Amniotic epithelial cell (primary cell): ENCODE data around the gene PLEKHA6.
"Not testable (repeated sequence)": the region's sequence is repeated elsewhere in the genome, so short reads cannot be mapped to it uniquely, and the experiment has no call there.

ENCODE experiments used
- DNase-seq: peaks from one replicate; pipeline ENCODE4 v3.0.0-alpha.2; 2010; ENCODE audit warnings: low read depth

Gene PLEKHA6

GRCh38 chr1:204338360-204338759, 21.4 kb downstream of the PLEKHA6 start:
- no peak for DNase-seq

- DNase-seq = no peak
These were observed 22.1 kb downstream of the PLEKHA6 start for GRCh38 chr1:204337583-204337982.

GRCh38 chr1:204337036-204337429, 22.7 kb downstream of the PLEKHA6 start:
- no peak for DNase-seq

GRCh38 chr1:204336421-204337035, 23.2 kb downstream of the PLEKHA6 start:
- no peak for DNase-seq

- DNase-seq = no peak
These were observed 24.2 kb downstream of the PLEKHA6 start for GRCh38 chr1:204335533-204335932.

- DNase-seq = no peak
These were observed 24.6 kb downstream of the PLEKHA6 start for GRCh38 chr1:204335085-204335484.

GRCh38 chr1:204334455-204334854, 25.3 kb downstream of the PLEKHA6 start:
- no peak for DNase-seq

GRCh38 chr1:204333427-204333826, 26.3 kb downstream of the PLEKHA6 start:
- DNase-seq = no peak

- no peak for DNase-seq
These were observed 27.8 kb downstream of the PLEKHA6 start for GRCh38 chr1:204331847-204332487.

GRCh38 chr1:204331275-204331674, 28.5 kb downstream of the PLEKHA6 start:
- no peak for DNase-seq

GRCh38 chr1:204327870-204328269, 31.9 kb downstream of the PLEKHA6 start:
- not testable (repeated sequence) for DNase-seq

GRCh38 chr1:204327359-204327758, 32.4 kb downstream of the PLEKHA6 start:
- DNase-seq = no peak

GRCh38 chr1:204326771-204327300, 32.9 kb downstream of the PLEKHA6 start:
- peak; percentile 61 for DNase-seq

- DNase-seq = no peak
These were observed 33.8 kb downstream of the PLEKHA6 start for GRCh38 chr1:204325944-204326343.

- peak; percentile 80 for DNase-seq
These were observed 35.8 kb downstream of the PLEKHA6 start for GRCh38 chr1:204323887-204324286.

- no peak for DNase-seq
These were observed 37.3 kb downstream of the PLEKHA6 start for GRCh38 chr1:204322339-204322868.

GRCh38 chr1:204321665-204322064, 38.1 kb downstream of the PLEKHA6 start:
- DNase-seq = peak; percentile 50

- DNase-seq = no peak
These were observed 38.7 kb downstream of the PLEKHA6 start for GRCh38 chr1:204321051-204321450.

GRCh38 chr1:204320382-204320804, 39.3 kb downstream of the PLEKHA6 start:
- DNase-seq = peak; percentile 91

- peak; percentile 97 for DNase-seq
These were observed 40.3 kb downstream of the PLEKHA6 start for GRCh38 chr1:204319462-204319861.

- DNase-seq = peak; percentile 69
These were observed 40.7 kb downstream of the PLEKHA6 start for GRCh38 chr1:204319027-204319426.

- no peak for DNase-seq
These were observed 41.4 kb downstream of the PLEKHA6 start for GRCh38 chr1:204318324-204318723.

GRCh38 chr1:204317170-204317569, 42.6 kb downstream of the PLEKHA6 start:
- no peak for DNase-seq
